Stimulated activated CD4-positive, alpha-beta T cell treated with anti-CD3 and anti-CD28 coated beads, Interleukin-15, amount 100 ng/mL, for 48 hours (primary cell): Measurements from ENCODE around the gene CWC27.

Source experiments
- DNase-seq, 2 donors: peaks; one replicate each; pipeline ENCODE4 v3.0.0-alpha.2; 2020; ENCODE audit warnings: low read depth in 2 of 2

CWC27 gene

DNA sequence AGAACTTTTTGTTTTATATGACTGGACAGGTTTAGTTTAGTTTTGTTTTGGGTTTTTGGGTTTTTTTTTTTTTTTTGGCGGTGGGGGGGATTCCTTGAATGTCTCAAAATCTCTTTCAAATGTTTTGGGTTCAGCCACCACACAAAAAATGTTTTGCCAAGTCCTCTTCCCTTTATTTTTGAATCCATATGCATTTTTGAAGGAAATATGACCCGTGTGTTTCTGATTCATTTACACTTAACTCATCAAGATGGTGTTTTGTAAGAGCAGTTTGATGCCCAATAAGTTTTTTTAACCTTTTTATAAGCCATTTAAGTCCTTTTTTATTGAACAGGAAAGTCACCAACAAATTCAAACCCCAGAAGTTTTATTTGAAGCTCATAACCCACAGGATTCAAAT, 209.8 kb downstream of the CWC27 start:
- DNase-seq: no peak

DNA sequence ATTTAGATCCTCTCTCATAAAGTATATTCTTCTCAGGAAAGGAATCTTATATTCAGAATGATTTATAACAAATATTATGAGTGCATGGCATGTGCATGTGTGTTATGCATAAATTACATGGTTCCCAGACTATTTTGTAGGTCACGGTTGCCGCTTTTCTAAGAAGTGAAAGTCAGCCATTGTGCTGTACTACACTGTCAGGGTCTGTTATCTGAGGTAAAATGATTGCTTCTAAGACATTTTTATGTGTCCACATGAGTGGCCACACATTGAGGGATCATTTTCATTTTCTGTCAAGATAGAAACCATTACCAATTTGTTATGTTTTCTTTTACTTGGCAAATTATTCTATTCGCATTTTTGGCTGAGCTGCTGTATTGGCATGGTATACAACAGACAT, 210.8 kb downstream of the CWC27 start:
- no peak for DNase-seq

DNA sequence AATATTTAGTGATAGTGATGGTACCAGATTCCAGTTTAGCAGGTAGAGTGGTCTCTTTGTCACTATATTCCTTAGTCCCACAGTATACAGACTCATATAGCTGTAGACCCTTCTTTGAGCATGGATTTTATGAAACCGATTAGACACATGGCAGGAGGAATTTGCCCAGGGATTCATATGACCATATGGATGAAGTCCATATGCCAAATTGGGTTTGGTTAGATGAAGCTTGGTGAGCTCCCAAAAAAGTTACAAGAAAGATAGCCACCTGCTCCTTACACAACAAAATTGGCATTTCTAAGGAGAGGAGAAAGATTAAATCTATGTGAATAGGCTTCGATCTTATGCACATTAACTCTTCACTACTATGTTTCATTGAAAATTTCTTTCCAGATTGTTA, 211.4 kb downstream of the CWC27 start:
- DNase-seq: no peak

DNA sequence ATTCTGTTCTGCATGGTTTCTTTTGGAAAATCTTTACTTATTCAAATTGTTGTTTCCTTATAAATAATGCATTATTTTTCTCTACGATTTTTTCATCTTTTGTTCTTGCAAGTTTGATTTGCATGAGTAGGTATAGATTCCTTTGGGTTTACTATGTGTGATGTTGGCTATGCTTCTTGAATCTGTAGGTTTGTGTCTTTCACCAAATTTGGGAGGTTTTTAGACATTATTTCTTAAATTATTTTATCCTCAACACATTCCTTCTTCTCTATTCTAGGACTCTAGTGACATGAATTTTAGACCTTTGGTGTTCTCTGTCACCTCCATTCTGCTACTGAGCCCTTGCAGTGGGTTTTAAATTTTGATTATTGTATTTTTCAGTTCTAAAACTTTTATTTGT, 219.0 kb downstream of the CWC27 start:
- DNase-seq: no peak

DNA sequence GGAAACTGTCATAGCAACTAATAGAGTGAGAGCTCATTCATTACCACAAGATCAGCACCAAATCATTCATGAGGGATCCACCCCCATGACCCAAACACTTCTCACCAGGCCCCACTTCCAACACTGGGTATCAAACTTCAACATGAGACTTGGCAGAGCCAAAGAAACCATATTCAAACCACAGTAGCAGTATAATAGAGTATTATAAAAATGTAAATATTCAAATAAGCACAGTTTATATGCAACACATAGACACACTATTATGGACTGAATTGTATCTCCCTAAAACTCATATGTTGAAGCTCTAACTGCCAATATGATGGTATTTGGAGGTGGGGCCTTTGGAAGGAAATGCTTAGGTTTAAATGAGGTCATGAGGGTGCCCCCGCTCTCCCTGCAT, 240.5 kb downstream of the CWC27 start:
- no peak for DNase-seq

DNA sequence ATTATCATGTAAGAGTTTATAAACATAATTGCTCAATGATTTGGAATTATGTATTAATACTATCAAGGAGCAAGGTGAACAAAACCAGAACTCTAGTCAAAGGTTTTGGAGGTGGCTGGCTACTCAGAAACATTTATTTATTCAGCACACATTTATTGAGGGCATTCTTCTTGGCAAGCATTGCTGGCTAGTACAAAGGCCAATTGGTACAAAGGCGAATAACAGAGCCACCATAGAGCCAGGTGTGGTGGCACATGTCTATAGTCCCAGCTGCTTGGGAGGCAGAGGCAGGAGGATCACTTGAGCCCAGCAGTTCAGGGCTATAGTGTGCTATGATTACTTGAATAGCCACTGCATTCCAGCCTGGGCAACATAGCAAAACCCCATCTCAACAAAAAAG, 242.1 kb downstream of the CWC27 start:
- no peak for DNase-seq

DNA sequence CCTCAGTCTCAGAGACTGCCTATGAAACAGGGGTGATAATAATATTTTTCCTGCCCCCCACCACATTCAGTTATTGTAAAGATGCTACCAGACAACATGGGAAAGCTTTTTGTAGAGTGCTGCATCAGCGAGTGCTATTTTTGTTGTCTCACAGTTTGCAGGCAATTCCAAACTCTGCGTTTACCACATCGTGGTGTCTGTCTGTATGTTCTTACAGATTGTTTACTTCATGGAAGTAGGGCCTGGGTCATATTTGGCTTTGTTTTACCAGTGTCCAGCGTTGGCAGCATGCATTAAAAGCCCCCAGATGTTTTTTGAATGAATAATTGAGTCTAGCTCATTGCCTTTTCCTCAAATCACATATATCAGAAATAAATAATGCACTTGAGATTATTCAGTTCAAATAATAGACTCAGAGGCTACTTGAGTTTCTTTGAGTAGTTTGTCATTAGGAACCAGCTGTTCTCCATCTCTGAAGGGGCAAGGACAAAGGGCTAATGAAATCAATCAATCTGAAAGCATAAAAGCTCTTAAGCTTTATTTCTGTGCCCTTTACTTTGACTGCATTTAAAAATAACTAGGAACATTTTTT, 243.7 kb downstream of the CWC27 start:
- no peak for DNase-seq

DNA sequence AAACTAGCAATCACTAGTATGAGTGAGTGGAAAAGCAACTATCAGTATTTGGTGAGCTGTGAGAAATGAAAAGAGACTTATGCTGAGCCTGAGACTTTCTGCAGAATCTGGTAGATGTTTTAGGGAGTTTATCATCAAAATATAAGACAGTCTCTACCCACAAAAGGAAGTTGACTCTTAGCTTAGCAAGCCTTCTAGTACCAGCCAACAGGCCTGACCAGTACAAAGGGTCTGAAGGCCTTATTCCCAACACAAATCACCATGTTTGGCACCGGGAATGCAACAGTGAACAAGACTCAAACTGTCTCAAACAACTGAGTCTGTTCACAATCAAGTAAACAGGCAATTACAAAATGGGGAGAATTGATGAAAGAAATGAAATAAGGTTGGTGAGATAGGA, 244.4 kb downstream of the CWC27 start:
- DNase-seq: no peak

DNA sequence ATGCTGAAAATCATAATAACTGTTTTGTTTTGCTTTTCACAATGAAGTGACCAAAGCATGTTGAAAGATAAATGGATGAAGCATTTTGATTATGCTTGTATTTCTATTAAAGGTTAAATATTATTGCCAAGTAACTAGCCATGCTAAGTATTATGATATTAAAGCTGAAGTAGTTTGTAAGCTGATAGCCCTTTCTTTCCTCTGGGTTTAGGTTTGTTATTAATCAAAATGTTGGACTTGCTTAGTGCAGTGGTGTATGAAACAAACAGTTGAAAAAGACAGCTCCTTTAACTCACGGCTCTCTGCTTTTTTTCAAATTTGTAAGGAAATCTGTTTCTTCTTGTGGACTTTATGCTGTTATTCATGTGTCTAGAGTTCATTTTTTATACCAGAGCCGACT, 246.0 kb downstream of the CWC27 start:
- DNase-seq: no peak

DNA sequence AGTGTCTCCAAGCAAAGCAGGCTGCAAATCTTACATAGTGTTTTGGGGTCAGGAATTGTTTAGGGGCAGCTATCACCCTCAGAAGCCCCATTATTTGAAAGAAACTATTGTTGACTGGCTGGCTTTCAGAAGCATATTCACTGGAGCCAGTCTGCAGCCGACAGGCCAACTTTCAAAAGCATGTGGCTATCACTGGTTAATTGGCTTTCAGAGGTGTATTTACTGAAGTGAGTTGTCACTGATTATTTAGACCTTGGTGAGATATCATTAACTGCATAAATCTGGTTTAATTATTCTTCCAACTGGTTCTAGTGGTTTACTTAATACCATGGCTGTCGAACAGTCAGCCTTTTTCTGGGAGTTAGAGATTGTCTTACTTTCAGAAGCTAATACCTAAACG, 247.0 kb downstream of the CWC27 start:
- DNase-seq: no peak

DNA sequence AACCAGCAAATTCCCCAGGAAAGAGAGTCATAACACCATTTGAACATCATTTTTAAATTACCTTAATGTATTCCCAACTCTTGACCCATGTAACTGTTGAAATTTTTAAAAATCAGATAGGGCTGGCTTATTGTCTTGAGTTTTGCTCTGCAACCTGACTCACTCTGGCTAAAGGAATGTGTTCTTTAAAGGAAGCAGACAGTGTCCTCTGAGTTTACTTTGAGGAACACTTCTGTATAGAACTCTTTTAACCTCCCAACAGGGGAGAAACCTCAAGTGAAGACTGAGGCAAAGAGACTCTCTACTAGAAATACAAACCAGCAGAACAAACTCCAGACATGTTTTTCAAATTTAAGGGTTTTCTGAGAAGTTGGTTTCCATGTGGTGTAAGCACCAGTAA, 248.9 kb downstream of the CWC27 start:
- no peak for DNase-seq

DNA sequence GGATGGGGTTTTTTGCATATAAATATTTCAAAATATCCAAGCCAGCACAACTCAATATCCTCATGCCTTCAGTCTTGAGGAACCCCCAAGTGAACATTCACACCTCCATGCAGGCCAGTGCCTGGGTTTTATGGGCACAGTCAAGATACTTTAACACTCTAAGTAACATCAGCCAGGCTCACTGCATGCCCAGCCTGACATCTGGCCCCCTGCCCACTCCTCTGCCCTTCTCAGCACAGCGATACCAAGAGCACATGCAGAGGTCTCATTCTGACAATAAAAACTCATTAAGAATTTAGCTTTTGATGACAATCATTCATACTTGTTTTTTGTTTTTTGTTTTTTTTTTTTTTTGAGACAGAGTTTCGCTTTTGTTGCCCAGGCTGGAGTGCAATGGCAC, 250.0 kb downstream of the CWC27 start:
- DNase-seq: no peak

DNA sequence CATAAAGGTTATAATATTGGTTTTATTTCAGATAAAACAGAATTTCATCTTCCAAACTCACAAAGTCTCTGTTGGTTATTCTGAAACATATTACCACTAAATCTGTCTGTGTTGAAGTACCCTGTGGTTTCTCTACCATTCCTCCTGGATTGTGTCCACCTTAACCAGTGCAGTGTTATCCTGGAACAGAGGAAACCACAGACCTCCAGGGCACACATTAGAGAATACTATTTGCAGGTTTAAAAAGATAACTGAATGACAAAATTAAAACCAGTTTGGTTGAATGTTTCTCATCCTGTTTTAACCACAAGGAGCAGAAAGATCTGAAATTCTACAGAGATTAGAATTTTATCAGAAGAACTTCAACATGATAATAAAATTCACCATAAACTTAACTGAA, 251.8 kb downstream of the CWC27 start:
- DNase-seq: no peak

DNA sequence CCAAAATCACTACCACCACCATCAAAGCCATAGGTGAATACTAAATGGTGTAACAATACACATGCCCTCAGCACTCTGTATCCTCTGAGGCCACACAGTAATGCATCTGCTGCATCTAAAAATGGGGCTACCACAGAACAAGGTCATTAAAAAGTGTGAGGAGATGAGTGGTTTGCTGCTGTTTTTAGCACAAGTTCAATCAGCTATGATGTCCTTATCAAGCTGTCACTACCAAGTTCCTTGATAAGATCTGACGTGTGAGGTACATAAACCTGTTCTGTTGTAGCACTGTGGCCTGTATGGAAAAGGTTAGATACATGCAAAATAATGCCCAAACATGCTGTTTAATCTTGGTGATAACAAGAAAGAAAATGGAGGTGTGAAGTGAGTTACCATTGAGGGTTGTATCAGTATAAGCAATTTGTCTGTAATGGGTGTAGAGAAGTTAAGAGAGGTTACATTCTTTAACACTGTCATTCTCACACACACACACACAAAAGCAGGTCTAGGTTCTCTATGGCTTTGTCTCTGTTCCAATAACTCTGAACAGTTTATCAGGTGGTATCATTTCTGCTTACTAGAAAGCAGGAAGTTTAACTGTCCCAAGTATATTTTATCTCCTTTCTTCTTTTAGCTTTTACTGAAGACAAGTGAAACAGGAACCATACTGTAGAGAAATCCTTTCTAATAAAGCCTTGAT, 252.9 kb downstream of the CWC27 start:
- no peak for DNase-seq

DNA sequence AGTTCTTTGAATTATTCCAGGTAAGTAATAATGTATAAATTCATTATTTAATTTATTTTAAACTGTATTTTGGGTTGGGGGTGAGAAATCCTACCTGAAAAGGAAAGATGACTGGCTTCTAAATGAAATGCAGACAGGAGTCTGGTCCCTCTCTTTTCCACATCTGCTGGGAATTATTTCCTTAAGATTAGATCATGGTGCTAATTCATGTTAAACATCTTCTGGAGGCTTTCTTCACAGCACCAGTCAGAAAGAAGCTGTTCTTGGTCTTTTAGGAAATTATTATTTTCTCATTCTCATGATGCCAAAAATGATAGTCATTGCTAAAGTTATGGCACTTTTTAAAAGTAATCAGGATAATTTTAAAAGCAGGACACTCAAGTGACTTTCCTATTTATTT, 254.2 kb downstream of the CWC27 start:
- no peak for DNase-seq

DNA sequence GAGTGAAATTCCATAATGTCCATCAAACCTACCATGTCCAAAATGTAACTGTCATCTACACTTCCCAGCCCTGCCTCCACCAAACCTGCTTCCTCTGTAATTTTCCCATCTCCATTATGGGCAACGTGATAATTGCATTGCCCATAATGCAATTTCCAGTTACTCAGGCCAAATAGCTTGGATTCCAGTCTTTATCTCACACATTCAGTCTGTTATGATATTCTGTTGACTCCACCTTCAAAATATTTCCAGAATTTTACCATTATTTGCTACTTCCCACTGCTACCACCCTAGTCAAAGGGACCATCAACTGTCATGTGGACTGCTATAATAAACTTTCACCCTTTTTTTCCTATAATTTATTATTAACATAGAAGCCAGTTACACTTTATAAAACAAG, 256.0 kb downstream of the CWC27 start:
- DNase-seq: no peak

DNA sequence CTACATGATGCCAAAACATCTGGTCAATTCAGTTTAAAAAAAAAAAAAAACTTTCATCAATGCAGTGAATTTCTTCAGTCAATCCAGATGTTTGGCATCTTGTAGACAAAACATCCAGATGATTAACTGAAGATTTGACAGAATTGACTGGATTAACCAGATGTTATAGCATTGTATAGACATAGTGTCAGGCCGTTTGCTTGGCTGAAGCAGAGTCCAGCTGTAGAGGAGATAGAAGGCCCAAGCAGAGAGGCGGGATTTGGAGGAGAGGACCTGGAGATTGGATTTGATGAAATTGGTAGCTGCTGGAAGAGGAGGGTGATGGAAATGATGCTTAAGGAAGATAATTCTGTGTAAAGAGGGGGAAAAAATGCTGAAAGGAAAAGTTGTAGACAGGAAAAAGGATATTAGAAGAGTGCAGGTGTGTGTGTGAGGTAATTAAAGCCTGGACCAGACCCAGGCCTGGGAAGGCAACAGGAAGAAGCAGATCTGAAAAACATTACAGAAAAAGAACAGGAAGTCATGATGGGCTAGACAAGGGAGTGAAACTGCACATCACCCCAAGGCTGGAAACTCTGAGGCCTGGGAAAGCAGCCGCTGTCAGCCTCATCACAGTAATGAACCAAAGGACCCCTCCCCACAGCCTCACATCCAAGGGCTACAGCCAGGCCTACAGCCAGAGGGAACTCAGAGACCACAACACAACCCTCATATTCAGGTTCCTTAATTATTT, 258.3 kb downstream of the CWC27 start:
- DNase-seq: no peak

DNA sequence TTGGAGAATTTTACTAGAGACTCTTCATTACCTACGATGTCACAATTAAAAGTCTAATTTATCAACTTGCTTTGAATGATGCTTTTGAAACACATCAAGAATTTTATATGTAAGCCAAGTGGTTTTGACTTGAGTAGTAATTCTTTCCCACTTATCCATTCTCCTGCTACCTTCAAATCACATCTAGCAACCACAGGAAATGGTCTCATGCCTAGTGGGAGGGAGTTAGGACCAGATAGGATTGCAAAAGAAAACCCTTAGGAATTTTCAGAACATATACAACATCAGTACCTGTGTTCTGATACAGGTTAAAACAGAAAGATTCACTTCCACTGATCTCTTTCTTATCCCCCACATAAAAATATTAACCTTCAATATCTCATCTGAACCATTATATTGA, 260.4 kb downstream of the CWC27 start:
- no peak for DNase-seq

DNA sequence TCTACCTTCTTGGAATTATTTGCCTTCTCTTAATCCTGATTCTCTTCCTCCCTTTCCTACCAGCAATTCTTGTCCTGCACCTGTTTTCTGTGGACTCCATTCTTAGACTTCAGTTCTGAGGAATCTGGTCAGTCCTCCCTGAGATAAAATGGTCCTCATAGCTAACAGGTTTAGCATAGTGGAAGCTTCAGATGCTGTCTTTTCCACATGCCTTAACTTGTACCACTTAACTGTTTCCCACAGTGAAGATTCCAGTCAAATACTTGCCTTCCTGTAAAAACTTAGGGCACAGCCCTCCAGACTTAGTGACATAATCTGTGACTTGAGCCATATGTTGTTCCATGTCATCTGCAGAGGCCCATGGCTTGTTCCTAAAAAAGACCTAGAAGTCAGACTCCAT, 261.3 kb downstream of the CWC27 start:
- DNase-seq: no peak

DNA sequence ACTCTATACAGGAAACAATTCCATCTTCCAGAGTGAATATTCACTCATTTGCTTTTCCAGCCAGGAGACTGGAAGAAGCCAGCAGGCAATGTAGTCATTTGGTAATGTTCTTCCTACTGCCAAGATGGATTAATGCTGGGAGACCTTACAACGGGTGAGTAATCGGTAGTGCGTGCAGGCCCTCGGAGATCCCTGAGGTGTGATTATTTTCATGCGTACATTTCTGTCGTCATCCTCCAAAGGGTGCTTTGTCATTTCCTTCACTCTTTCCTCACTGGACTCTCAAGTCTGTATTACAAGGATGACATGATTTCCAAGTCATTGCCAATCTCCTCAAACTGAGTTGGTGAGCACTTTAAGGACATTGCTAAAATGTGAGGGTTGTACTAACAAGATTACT, 263.5 kb downstream of the CWC27 start:
- DNase-seq: no peak

DNA sequence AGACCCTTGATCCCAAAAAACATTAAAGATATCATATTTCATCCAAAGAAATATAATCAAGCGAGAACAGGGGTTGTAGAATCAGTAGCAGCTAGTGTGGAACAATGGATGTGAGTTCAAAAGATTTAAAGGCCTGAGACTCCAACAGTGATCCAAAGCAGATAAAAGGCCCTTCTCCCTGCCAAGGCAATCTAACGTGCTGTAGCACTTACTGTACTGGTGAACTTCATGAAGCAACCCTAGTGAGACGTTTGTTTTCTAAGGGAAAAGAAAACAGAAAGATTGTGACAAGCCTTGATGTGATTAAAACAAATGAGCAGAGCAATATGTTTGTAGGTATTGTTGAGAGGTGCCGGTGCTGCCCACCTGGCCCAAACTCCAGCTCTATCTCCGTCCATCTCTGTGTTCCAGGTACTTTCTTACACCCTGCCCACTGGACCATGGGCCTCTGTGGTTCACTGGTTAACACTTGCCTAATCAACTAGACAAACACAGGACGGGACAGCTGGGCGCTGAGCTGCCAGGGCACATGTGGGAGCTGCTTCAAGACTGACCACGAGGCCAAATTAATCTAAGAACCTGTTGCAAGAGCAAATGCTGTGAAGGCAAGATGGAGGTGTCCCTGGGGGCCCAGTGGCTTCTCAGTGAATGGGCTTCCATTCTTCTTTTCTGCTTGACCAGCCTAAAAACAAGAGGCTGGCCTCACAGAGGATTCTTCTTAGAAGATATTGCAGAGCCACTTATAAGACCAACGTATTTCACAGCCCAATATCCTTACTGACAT, 265.5 kb downstream of the CWC27 start:
- no peak for DNase-seq

DNA sequence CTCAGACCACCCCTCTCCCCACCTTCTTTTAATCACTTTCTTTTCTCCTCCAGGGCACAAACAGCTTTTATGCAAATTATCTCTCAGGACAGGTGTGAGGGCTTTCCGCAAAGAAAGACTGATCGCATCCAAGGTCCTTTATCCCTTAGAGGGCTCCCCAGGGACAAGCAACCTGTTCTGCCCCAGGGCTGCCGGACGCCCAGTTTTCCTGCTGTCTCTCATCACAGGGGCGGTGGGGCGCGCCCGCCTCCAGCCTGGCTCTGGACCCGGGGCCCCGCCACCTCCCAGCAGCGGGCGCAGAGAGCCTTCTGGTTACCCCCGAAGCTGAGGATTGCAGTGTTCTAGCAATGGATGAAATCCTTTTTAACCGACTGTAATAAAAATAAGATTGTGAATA, 266.1 kb downstream of the CWC27 start:
- DNase-seq: no peak
